UCSD-AML1 (cell line): ENCODE data around the gene LMO3.
"Not testable (repeated sequence)": the region's sequence is repeated elsewhere in the genome, so short reads cannot be mapped to it uniquely, and the experiment has no call there.

Experiments used
- DNase-seq: peaks from one replicate; lab custom pipeline; 2025; ENCODE audit not compliant: unreplicated experiment; lab: John Stamatoyannopoulos, UW

Gene LMO3

DNA sequence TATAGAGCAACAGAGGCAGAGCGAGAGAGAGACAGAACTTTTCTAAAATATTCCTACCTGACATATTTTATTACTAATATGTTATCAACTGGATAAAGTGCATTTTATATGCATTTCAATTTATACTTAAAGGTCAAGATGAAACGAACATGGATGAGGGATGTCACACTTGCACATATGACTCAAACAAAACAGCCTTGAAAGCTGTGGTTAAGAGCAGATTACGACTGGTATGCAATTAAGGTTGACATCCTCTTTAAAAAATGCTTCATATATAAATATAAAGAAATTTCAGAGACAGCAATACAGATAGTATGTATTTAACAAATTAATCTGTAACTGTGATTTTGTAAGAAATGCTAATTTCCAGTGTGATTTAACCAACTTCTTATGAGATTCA is 52.5 kb downstream of the LMO3 start:
- DNase-seq, result no peak

- DNase-seq, result no peak
These were observed 53.7 kb downstream of the LMO3 start for GRCh38 chr12:16552301-16552700.

GRCh38 chr12:16545836-16546235 is 60.1 kb downstream of the LMO3 start:
- no peak for DNase-seq

- DNase-seq, result no peak
These were observed 63.4 kb downstream of the LMO3 start for GRCh38 chr12:16542586-16542985.

GRCh38 chr12:16537652-16538051 is 68.3 kb downstream of the LMO3 start:
- DNase-seq, result not testable (repeated sequence)

- DNase-seq, result no peak
These were observed 74.3 kb downstream of the LMO3 start for GRCh38 chr12:16531621-16532020.

DNA sequence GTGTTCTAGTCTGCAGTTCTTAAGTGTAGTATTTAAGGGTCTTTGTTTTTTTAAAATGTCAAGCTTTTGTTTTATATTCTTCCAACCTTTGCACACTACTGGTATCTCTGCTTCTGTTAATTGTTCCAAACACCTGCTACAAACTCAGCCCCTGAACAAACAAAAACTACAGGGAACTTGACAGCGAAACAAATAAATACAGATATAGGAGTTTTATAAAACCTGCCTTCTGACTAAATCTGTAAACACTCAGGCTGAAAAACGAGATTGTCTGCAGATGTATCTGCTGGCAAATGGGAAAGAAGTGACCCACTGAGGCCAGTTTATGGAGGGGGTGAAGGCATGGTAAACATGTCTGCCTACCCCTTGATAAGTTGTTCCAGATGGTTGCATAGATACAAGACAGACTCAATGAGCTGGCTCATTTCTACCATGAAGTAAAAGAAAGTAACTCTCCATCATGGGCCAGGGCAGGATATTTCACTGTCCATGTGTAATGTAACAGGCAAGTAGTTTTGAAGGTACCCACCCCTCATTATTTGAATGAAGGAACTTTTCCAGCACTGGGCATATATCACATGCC is 75.6 kb downstream of the LMO3 start:
- DNase-seq, result no peak

DNA sequence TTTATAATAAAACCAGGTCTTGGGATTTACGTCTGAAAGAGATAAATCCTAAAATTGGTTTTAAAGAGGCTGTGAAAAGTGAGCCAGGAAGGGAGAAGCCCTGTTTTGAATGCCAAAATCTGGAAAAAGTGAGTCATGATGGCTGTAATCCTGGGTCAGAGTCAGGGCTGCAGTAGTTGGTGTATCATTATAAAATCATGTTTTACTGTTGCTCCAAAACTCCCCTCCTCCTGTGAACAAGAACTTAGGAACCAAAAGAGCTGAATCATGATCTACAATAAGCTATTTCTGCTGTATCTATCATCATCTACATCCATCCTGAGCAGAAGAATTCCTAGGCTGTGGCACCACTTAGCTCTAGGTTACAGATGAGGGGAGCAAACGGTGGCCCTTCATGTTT is 79.3 kb downstream of the LMO3 start:
- DNase-seq, result no peak

GRCh38 chr12:16524378-16524777 is 81.6 kb downstream of the LMO3 start:
- no peak for DNase-seq

DNA sequence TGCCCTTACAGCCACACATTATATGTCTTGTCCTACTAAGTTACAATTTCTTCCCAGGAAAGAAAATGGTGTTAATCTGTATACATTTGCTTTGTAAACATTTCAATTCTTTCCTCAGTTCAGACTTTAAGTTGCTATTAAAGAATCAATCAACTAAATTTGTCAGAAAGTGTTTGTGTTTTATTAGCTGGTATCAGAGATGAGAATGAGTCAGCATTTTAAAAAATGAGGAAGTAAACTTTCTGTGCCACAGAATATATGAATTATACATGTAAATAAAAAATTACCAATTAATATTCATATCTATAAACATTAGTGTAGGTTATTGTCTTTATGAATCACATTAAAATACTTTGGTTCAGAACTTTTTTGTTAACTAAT is 82.0 kb downstream of the LMO3 start:
- no peak for DNase-seq

DNA sequence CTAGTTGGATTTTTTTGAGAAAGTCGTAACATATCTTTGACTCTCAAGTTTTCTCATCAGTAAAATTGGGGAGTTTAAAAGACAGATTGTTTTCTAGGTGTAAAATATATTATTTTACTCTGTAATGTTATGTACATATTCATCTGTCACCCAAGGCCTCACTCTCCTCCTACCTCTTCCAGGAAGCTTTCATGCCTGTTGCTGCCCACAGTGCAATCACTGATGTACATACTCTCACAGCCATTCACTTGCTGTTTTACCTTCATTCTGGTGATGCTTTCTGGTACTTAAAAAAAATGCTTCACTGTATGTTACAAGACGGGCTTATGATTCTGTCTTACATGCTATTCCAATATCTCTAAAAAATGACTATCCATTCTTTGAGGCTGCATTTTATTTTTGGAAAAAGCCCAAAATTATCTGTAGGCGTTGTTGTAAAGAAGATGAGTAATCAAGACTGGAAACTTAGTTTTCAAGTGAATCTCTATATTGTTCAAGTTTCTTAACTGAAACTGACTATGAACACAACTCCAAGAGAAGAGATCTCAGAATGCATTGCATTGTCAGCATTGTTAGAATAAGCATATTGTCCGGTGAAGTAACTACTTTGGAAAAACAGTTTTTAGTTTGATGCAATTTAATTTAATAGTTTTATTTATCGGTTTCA is 82.5 kb downstream of the LMO3 start:
- no peak for DNase-seq

- DNase-seq, result no peak
These were observed 85.6 kb downstream of the LMO3 start for GRCh38 chr12:16520328-16520727.

DNA sequence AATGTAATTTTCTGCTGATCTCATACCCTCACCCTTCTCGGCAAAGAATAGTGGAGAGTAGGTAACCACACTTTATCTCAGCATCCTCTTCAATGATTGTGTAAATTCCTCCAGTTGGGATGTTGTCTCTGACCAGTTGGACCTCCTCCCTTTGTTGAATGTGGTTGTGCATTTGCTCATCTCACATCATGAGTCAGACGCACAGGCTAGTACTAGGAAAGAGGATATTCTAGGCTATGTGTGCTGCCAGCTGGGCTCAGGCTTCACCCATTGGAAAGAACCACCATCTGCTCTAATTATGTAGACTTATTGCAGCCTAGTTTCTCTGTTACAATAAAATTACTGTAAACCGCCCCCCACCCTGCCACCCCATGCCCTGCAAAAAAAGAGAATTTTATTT is 90.3 kb downstream of the LMO3 start:
- DNase-seq, result no peak

GRCh38 chr12:16513231-16513630 is 92.7 kb downstream of the LMO3 start:
- no peak for DNase-seq

DNA sequence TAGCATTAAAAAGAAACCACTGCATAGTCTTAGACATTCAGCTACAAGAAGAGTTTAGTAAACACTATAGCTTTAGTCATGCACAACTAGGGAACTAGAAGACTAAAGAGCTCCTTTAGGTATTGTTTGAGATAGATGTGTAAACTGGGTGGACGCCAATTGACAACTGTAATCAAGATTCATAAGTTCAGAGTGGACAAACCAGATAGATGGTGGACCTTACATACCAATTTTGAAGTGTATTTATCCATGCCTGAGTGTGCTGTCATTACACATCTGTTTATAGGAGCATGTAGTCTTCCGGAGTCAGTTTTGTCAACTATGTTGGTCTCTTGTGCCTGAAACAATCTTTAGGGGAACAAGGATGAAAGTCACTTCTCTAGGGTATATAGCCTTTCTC is 96.6 kb downstream of the LMO3 start:
- no peak for DNase-seq

DNA sequence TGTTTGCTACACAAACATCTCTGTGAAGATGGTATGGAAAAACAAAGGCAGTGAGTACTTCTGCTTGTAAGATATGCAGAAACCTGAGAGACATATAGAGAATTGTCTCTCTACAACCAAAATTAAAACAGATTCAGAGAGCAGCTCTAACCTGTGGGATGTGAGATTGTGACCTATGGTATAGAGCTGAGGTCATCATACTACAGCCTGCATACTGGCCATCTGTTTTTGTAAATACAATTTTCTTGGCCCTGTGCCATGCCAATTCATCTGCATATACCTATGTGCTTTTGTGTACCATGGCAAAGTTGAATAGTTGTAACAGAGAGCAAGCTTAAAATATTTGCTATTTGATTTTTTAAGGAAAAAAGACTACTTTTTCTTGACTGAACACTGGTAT is 99.6 kb downstream of the LMO3 start:
- no peak for DNase-seq

DNA sequence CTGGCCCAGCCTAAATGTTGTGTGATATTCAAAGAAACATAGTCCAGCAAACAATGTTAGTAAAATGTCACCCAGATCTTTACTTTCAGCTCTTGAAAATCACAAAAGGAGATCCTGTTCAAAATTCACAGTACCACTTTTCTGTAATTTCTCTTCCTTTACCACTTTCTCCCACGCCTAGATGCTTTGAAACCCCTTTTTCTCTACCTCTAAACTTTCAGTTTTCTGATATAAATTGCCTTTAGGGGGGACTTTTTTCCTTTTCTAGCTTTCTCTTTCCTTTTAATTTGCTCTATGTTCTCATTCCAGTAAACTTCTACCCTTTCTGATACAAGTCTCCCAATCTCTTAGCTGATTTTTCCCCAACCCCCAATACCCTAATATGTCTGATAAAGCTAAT is 101.8 kb downstream of the LMO3 start:
- DNase-seq, result no peak

GRCh38 chr12:16499611-16500010 is 106.4 kb downstream of the LMO3 start:
- no peak for DNase-seq
